ENCODE measurements around the gene IGSF11.

Gene IGSF11

GRCh38 chr3:118946449-118946848, 88.2 kb downstream of the IGSF11 start:
- no peak for DNase-seq

- peak; percentile 7 for DNase-seq
These were observed 88.8 kb downstream of the IGSF11 start for GRCh38 chr3:118945834-118946233.

- peak; percentile 2 for DNase-seq
These were observed 91.0 kb downstream of the IGSF11 start for GRCh38 chr3:118943597-118943996.

- DNase-seq: no peak
These were observed 92.0 kb downstream of the IGSF11 start for GRCh38 chr3:118942671-118943070.

- no peak for DNase-seq
These were observed 92.5 kb downstream of the IGSF11 start for GRCh38 chr3:118942195-118942594.

- no peak for DNase-seq
These were observed 93.4 kb downstream of the IGSF11 start for GRCh38 chr3:118941236-118941635.

GRCh38 chr3:118938183-118938961, 96.3 kb downstream of the IGSF11 start:
- DNase-seq: no peak

GRCh38 chr3:118936811-118937210, 97.8 kb downstream of the IGSF11 start:
- no peak for DNase-seq

- no peak for DNase-seq
These were observed 101.7 kb downstream of the IGSF11 start for GRCh38 chr3:118932822-118933558.

GRCh38 chr3:118931996-118932395, 102.7 kb downstream of the IGSF11 start:
- DNase-seq: no peak

GRCh38 chr3:118927449-118927848, 107.2 kb downstream of the IGSF11 start:
- DNase-seq: no peak

GRCh38 chr3:118912188-118912587, 122.5 kb downstream of the IGSF11 start:
- no peak for DNase-seq

- DNase-seq: no peak
These were observed 124.3 kb downstream of the IGSF11 start for GRCh38 chr3:118910332-118910731.

GRCh38 chr3:118909763-118910162, 124.9 kb downstream of the IGSF11 start:
- DNase-seq: no peak

- no peak for DNase-seq
These were observed 126.7 kb downstream of the IGSF11 start for GRCh38 chr3:118907909-118908308.

- no peak for DNase-seq
These were observed 133.7 kb downstream of the IGSF11 start for GRCh38 chr3:118900737-118901525.

GRCh38 chr3:118890206-118890605, 144.4 kb downstream of the IGSF11 start:
- DNase-seq: no peak

- DNase-seq: no peak
These were observed 145.0 kb downstream of the IGSF11 start for GRCh38 chr3:118889691-118890090.

GRCh38 chr3:118886708-118887107, 147.9 kb downstream of the IGSF11 start:
- no peak for DNase-seq

GRCh38 chr3:118884748-118885206, 149.9 kb downstream of the IGSF11 start:
- DNase-seq: peak; percentile 55

- DNase-seq: peak; percentile 57
These were observed 152.2 kb downstream of the IGSF11 start for GRCh38 chr3:118882353-118882947.

- DNase-seq: no peak
These were observed 166.6 kb downstream of the IGSF11 start for GRCh38 chr3:118868051-118868450.

GRCh38 chr3:118863731-118864322, 170.8 kb downstream of the IGSF11 start:
- DNase-seq: no peak
